WTC11 (cell line): ENCODE results near the gene CC2D1A. TPM values are rescaled to one million over a fixed set of nuclear protein-coding genes. Genes with fewer than 3 reads are reported as not detected.

Source experiments
- ATAC-seq: fragments of 200-7000 bp; cut with Tn5 transposase; 2 replicates; pipeline ENCODE4 v1.10.0; 2021; ENCODE audit warnings: mild to moderate bottlenecking, moderate library complexity
- CTCF ChIA-PET: fragments of 300-600 bp; sonication (Branson Sonifier 250); formaldehyde crosslinking; loops from one replicate; lab custom pipeline; 2021; ENCODE audit warnings: antibody characterized with exemption; lab: Charles Lee
- POLR2A ChIA-PET: fragments of 350-600 bp; sonication (Branson Sonifier 250); formaldehyde crosslinking; loops from one replicate; lab custom pipeline; 2021; ENCODE audit warnings: antibody characterized with exemption; lab: Charles Lee
- DNase-seq: peaks from one replicate; pipeline ENCODE4 v3.0.0; 2021; ENCODE audit warnings: low spot score
- H3K27ac Mint-ChIP-seq: 2 replicates; pipeline ENCODE4 v1.8.0; 2021; ENCODE audit warnings: mixed read lengths
- H3K27me3 Mint-ChIP-seq: 2 replicates; pipeline ENCODE4 v1.8.0; 2021; ENCODE audit warnings: low read depth, mild to moderate bottlenecking, moderate library complexity, mixed read lengths
- H3K36me3 Mint-ChIP-seq: 2 replicates; pipeline ENCODE4 v1.8.0; 2021; ENCODE audit warnings: mixed read lengths
- H3K4me1 Mint-ChIP-seq: 2 replicates; pipeline ENCODE4 v1.8.0; 2022; ENCODE audit warnings: mixed read lengths
- H3K4me3 Mint-ChIP-seq: 2 replicates; pipeline ENCODE4 v1.8.0; 2021; ENCODE audit warnings: mild to moderate bottlenecking, moderate library complexity, mixed read lengths
- H3K9me3 Mint-ChIP-seq: 2 replicates; pipeline ENCODE4 v1.8.0; 2021; ENCODE audit warnings: mixed read lengths
- ATF1 ChIP-seq: sonication (generic); formaldehyde crosslinking; IDR thresholded peaks from 2 replicates; pipeline ENCODE4 v1.8.1; 2023; ENCODE audit warnings: mild to moderate bottlenecking, moderate library complexity, missing genetic modification reagents
- ATF6 ChIP-seq: sonication (generic); formaldehyde crosslinking; IDR thresholded peaks from 2 replicates; pipeline ENCODE4 v1.8.1; 2023; ENCODE audit warnings: mild to moderate bottlenecking, missing genetic modification reagents
- ESRRA ChIP-seq: sonication (generic); formaldehyde crosslinking; IDR thresholded peaks from 2 replicates; pipeline ENCODE4 v1.8.1; 2022; ENCODE audit warnings: mild to moderate bottlenecking, missing genetic modification reagents, borderline replicate concordance
- FOXK1 ChIP-seq: sonication (generic); formaldehyde crosslinking; IDR thresholded peaks from 2 replicates; pipeline ENCODE4 v1.8.0; 2022; ENCODE audit warnings: mild to moderate bottlenecking, moderate library complexity, missing genetic modification reagents
- HMGXB4 ChIP-seq: sonication (generic); formaldehyde crosslinking; IDR thresholded peaks from 2 replicates; pipeline ENCODE4 v1.8.1; 2023; ENCODE audit warnings: mild to moderate bottlenecking, moderate library complexity, missing genetic modification reagents
- KAT7 ChIP-seq: sonication (generic); formaldehyde crosslinking; IDR thresholded peaks from 2 replicates; pipeline ENCODE4 v1.8.1; 2023; ENCODE audit warnings: missing genetic modification reagents, mild to moderate bottlenecking, borderline replicate concordance
- MAX ChIP-seq: sonication (generic); formaldehyde crosslinking; IDR thresholded peaks from 2 replicates; pipeline ENCODE4 v1.8.0; 2022; ENCODE audit warnings: mild to moderate bottlenecking, missing genetic modification reagents
- NR2C2 ChIP-seq: sonication (generic); formaldehyde crosslinking; IDR thresholded peaks from 2 replicates; pipeline ENCODE4 v1.8.0; 2022; ENCODE audit warnings: mild to moderate bottlenecking, missing genetic modification reagents
- NR3C1 ChIP-seq: sonication (generic); formaldehyde crosslinking; conservative IDR thresholded peaks from 2 replicates; pipeline ENCODE4 v1.8.1; 2023; ENCODE audit warnings: low read depth, mild to moderate bottlenecking, missing genetic modification reagents
- RELA ChIP-seq: sonication (generic); formaldehyde crosslinking; IDR thresholded peaks from 2 replicates; pipeline ENCODE4 v1.8.1; 2022; ENCODE audit warnings: missing genetic modification reagents, mild to moderate bottlenecking, borderline replicate concordance
- USF1 ChIP-seq: sonication (generic); formaldehyde crosslinking; IDR thresholded peaks from 2 replicates; pipeline ENCODE4 v1.8.0; 2022; ENCODE audit warnings: mild to moderate bottlenecking, missing genetic modification reagents
- USF2 ChIP-seq: sonication (generic); formaldehyde crosslinking; IDR thresholded peaks from 2 replicates; pipeline ENCODE4 v1.8.1; 2023; ENCODE audit warnings: mild to moderate bottlenecking, missing genetic modification reagents, moderate library complexity
- ZNF121 ChIP-seq: sonication (generic); formaldehyde crosslinking; IDR thresholded peaks from 2 replicates; pipeline ENCODE4 v1.8.0; 2023; ENCODE audit warnings: missing genetic modification reagents
- total RNA-seq: library from RNA; stranded (reverse); gene quantifications from 3 replicates; pipeline ENCODE4 v1.2.3, GENCODE V29; 2021

Gene CC2D1A
- total RNA-seq, 1 experiment from 2014 or later, result 44.2 TPM

GRCh38 chr19:13937479-13938300 lies 31.7 kb downstream of the CC2D1A start:
- no peak overlapping the region for H3K27ac Mint-ChIP-seq
- ChIA-PET POLR2A (interaction anchor here (0.5 to 1.8 kb wide), 4 partner anchors 16 to 142 kb away, joined by 3 to 6 read pairs (median 4); no protein-coding TSS in a partner anchor), CTCF (interaction anchor here (0.5 to 1.9 kb wide), 14 partner anchors 11 to 251 kb away, joined by 3 to 11 read pairs (median 3); partner anchors contain the start of genes DCAF15, IL27RA and MISP3)
- ATAC-seq (no peak), DNase-seq (peak; percentile 51)
- no peaks in the 10 kb centered on the region for H3K36me3 Mint-ChIP-seq
- H3K9me3 Mint-ChIP-seq, result peaks cover 5% of the 10 kb centered on the region; the same call in 1 of the 2 replicates
- H3K4me3 Mint-ChIP-seq, result peak overlapping the region; percentile 29; the same call in 1 of the 2 replicates
- peaks cover 29% of the 10 kb centered on the region for H3K4me1 Mint-ChIP-seq
- TF ChIP-seq NR3C1 (CRISPR knock-in tag) (no peak), RELA (CRISPR knock-in tag) (peak; percentile 75; the same call in 1 of the 2 replicates)
- H3K27me3 Mint-ChIP-seq, result no peaks in the 10 kb centered on the region

GRCh38 chr19:13938301-13939064 lies 32.5 kb downstream of the CC2D1A start, which contains the start of gene PODNL1:
Gene PODNL1 (minus strand): TSS chr19:13938417. CDS start chr19:13938181, 236 bp downstream.
- Mint-ChIP-seq H3K9me3 (peaks cover 5% of the 10 kb centered on the region; the same call in 1 of the 2 replicates), H3K36me3 (no peaks in the 10 kb centered on the region), H3K27me3 (no peaks in the 10 kb centered on the region; the same call in 1 of the 2 replicates), H3K4me1 (peaks cover 29% of the 10 kb centered on the region), H3K27ac (no peak within 1 kb of the TSS), H3K4me3 (peak within 1 kb of the TSS; percentile 29; the same call in 1 of the 2 replicates)
- ChIA-PET POLR2A (interaction anchor here (0.6 to 1.8 kb wide), 3 partner anchors 15 to 143 kb away, joined by 3 to 6 read pairs (median 4); no protein-coding TSS in a partner anchor), CTCF (interaction anchor here (0.9 to 1.9 kb wide), 11 partner anchors 14 to 135 kb away, joined by 3 to 11 read pairs (median 5); partner anchors contain the start of genes DCAF15, IL27RA and MISP3)
- ATAC-seq, result no peak
- DNase-seq, result no peak
- no peak for TF ChIP-seq MAX (CRISPR knock-in tag)
- no peak for TF ChIP-seq RELA (CRISPR knock-in tag)
- TF ChIP-seq ZNF121 (CRISPR knock-in tag), result no peak
- TF ChIP-seq ESRRA (CRISPR knock-in tag), result no peak
- no peak for TF ChIP-seq HMGXB4
- TF ChIP-seq FOXK1 (CRISPR knock-in tag), result no peak
- TF ChIP-seq ATF6, result no peak
- TF ChIP-seq NR2C2 (CRISPR knock-in tag), result no peak

GRCh38 chr19:13942023-13942684 lies 36.2 kb downstream of the CC2D1A start:
- H3K9me3 Mint-ChIP-seq, result peaks cover 5% of the 10 kb centered on the region; the same call in 1 of the 2 replicates
- H3K36me3 Mint-ChIP-seq, result no peaks in the 10 kb centered on the region
- CTCF ChIA-PET, result no interaction called here
- no peaks in the 10 kb centered on the region; the same call in 1 of the 2 replicates for H3K27me3 Mint-ChIP-seq
- POLR2A ChIA-PET, result no interaction called here
- peaks cover 5% of the 10 kb centered on the region for H3K4me1 Mint-ChIP-seq
- ATAC-seq (no peak), DNase-seq (no peak)
- no peak overlapping the region for H3K27ac Mint-ChIP-seq
- no peak overlapping the region for H3K4me3 Mint-ChIP-seq
- TF ChIP-seq ATF1 (no peak), HMGXB4 (no peak), USF2 (CRISPR knock-in tag) (peak; percentile 66), KAT7 (CRISPR knock-in tag) (no peak), USF1 (peak; percentile 30; the same call in 1 of the 2 replicates), ZNF121 (CRISPR knock-in tag) (0 out of 2 replicates have a peak, but pooled peaks have one; percentile 44)
